GM21717 (cell line): ENCODE results near the gene COG1.

Experiments
- ATAC-seq: cut with Tn5 transposase; IDR thresholded peaks from one replicate; pipeline ENCODE4 v1.9.1; 2021; ENCODE audit warnings: mild to moderate bottlenecking, moderate library complexity; ENCODE audit not compliant: unreplicated experiment

The COG1 gene

GRCh38 chr17:73226556-73227172 is 33.8 kb downstream of the COG1 start:
- ATAC-seq: no peak

- ATAC-seq: no peak
Observed at GRCh38 chr17:73227379-73227778, 34.5 kb downstream of the COG1 start.

- ATAC-seq: no peak
Observed at GRCh38 chr17:73227944-73228343, 35.1 kb downstream of the COG1 start.

- no peak for ATAC-seq
Observed at GRCh38 chr17:73228748-73229236, 35.9 kb downstream of the COG1 start.

GRCh38 chr17:73230088-73230487 is 37.2 kb downstream of the COG1 start:
- ATAC-seq: no peak

- ATAC-seq: no peak
Observed at GRCh38 chr17:73231395-73231794, 38.5 kb downstream of the COG1 start.

GRCh38 chr17:73231841-73232586 is 39.2 kb downstream of the COG1 start:
- ATAC-seq: peak; percentile 68

GRCh38 chr17:73232587-73233373 is 39.9 kb downstream of the COG1 start:
- peak; percentile 27 for ATAC-seq

- no peak for ATAC-seq
Observed at GRCh38 chr17:73234736-73235135, 41.9 kb downstream of the COG1 start.

- no peak for ATAC-seq
Observed at GRCh38 chr17:73237714-73238113, 44.9 kb downstream of the COG1 start.

- ATAC-seq: no peak
Observed at GRCh38 chr17:73240561-73240960, 47.7 kb downstream of the COG1 start.

- no peak for ATAC-seq
Observed at GRCh38 chr17:73247726-73248125, 54.9 kb downstream of the COG1 start.

- no peak for ATAC-seq
Observed at GRCh38 chr17:73248532-73248931, 55.7 kb downstream of the COG1 start.

- ATAC-seq: no peak
Observed at GRCh38 chr17:73249700-73250099, 56.8 kb downstream of the COG1 start.

GRCh38 chr17:73250851-73251640 is 58.2 kb downstream of the COG1 start:
- ATAC-seq: no peak

GRCh38 chr17:73251871-73252270 is 59.0 kb downstream of the COG1 start:
- ATAC-seq: no peak

GRCh38 chr17:73255671-73256181 is 62.9 kb downstream of the COG1 start:
- ATAC-seq: no peak

GRCh38 chr17:73256220-73256619 is 63.4 kb downstream of the COG1 start:
- no peak for ATAC-seq

- no peak for ATAC-seq
Observed at GRCh38 chr17:73257516-73257915, 64.7 kb downstream of the COG1 start.
